ENCODE measurements around the gene IL36RN.

Gene IL36RN

DNA sequence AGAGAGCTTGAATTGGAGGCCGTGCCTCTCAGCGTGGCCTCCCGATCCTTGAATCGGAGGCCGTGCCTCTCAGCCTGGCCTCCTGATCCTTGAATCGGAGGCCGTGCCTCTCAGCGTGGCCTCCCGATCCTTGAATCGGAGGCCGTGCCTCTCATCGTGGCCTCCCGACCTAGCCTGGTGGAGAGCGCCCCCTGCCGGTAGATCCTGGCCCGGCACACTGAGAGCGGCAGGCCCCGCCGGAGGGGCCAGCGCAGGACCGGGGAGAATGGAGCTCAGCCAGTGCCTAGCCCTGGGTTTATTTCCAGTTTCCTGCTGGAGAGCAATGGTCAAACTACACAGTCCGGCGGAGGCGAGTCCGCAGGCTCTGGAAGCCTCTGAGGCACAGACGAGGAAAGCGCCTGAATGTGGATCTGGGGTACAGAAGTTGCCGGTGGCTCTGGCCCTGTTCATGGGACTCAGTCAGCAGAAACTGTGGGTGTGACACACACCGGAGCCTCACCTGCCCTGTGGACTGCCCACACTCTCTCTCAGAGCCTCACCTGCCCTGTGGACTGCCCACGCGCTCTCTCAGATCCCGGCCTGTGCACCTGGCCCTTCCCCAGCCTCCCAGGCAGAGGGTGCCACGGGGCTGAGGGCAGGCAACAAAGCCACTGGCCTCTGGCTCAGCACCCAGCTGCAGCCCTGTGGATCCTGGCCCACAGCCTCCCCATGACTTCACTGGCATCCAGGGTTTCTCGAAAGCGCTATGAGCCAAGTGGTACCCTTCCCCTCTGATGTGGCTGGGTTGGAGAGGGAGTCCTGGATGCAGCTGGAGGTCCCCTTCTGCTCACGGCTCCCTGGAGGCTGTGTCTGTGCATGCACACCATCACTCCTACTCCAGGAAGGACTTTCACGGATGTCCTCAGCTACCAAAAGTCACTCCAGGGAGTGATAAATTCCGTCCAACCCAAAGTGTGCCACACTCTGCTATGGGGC, 7.8 kb upstream of the IL36RN start:
- no peak for DNase-seq

DNA sequence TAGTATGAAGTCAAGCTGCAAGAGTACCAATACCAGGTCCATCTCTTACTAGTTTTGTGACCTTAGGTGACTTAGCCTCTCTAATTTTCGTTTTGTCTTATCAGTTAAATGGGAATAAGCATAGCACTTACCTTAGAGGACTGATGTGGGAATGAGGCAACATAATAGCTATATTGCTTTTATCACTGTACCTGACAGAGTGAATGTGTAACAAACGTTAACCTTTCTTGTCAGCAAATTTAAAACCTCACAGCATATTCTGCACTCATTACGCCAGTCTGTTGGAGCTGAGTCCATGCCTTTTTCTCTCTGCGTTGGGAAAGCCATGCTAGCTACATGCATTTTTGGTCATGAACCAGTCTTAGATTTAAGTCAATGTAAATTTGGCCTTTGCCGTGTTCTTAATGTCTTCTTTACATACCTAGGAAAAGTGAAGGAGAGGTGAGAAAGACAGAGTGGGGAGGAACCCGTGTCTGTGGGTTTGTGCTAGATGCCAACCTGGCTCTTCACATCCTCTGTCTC, 6.5 kb upstream of the IL36RN start, which contains the start of gene IL36B:
Gene IL36B (minus strand): TSS at position 472 of the 522 bp plus-strand sequence.
- no peak for DNase-seq

DNA sequence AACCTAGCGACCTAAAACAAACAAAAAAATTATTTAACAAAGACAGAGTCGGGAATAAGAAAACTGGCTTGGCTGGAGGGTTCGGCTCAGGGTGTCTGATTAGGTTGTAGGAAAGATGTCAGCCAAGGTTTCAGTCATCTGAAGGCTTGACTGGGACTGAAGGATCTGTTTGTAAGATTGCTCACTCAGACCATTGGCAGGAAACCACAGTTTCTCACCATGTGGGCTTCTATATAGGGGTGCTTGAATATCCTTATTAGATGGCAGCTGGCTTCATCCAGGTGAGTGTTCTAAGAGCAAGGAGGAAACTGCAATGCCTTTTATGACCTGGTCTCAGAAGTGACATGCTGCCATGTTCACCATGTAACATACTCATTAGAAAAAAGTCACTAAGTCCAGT, 5.3 kb upstream of the IL36RN start:
- DNase-seq: no peak

DNA sequence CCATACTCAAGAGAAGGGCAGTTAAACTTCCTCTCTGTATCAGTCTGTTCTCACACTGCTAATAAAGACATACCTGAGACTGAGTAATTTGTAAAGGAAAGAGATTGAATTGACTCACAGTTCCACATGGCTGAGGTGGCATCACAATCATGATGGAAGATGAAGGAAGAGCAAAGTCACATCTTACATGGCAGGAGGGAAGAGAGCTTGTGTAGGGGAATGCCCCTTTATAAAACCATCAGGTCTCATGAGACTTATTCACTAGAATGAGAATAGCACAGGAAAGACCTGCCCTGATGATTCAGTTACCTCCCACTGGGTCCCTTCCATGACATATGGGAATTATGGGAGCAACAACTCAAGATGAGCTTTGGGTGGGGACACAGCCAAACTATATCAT, 4.9 kb upstream of the IL36RN start:
- DNase-seq: no peak

DNA sequence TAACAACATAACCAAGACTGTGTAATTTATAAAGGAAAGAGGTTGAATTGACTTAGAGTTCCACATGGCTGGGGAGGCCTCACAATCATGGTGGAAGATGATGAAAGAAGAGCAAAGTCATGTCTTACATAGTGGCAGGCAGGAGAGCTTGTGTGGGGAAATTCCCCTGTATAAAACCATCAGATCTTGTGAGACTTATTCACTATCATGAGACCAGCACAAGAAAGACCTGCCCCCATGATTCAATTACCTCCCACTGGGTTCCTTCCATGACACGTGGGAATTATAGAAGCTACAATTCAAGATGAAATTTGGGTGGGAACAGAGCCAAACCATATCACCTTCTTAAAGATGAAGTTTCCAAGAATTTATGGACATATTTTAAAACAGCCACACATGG, 2.5 kb upstream of the IL36RN start:
- no peak for DNase-seq

DNA sequence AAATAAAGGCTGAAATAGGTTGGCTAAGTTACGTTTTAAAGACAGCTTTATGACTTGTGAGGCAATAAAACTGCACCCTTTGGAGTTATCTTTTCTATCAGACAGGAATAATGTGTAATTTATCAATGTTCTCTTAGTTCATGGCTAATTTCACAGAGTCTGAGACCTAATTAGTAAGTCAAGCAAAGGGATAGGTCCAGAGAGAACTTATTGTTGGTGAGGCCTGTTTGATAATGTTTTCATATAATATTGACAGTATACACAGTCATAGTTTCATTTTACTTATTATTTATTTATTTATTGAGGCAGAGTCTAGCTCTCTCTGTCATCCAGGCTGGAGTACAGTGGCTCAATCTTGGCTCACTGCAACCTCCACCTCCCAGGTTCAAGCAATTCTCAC, 1.9 kb upstream of the IL36RN start:
- DNase-seq: no peak

DNA sequence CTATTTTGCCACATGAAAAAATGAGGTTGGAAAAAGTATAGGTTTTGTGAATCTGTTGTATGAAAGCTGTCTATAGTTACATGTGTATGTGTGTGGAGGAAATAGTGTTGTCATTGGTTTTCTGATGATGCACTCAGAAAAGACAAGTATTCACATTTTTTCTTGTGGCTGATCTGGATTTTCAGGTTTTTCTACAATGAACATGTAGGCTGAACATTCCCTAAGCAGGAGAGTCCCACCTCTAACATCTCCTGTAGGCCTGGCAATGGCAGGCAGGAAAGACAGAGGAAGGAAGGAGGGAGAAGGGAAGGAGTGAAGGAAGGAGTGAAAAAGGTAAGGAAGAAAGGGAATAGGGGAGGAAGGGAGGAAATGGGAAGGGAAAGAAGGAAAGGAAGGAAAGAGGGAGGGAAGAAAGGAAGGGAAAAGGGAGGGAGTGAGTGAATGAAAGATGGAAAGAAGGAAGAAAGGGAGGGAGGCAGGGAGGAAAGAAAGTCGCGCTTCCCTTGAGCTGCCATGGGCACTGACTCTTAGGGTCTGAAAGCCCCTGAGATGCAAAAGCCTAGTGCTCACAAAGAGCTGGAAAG, 495 bp upstream of the IL36RN start:
- peak; percentile 89 for DNase-seq

DNA sequence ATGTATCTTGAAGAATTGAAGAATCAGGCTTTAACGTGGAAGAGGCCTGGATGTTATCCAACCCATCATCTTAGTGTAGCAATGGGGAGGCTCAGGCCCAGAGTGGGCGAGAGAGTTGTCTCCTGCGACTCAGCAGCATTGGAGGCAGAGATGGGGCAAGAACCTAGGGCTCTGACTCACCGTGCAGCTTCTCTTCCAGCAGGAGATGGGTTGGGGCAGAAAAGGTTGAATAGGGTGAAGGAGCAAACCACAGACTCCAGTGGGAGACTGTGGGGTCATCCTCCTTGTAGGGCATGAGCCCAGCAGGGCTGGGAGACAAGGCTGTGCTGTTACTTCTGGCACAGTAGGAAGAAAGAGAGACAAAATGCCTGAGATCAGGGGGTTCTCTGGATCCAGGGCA, 1.4 kb downstream of the IL36RN start:
- no peak for DNase-seq

DNA sequence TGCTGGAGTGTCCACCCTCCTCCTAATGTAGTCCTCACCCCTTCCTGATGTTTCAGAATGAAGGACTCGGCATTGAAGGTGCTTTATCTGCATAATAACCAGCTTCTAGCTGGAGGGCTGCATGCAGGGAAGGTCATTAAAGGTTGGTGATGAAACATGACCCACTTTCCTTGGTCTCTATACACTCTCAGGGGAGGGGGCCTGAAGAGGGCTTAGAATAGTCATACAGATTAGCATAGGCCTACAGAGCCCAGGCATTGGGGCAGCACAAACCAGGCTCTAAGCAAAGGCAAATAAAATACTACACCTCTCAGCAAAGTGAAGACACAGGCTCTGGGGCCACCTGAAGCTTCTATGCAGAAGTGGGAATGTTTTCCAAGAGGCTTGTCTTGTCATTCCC, 1.8 kb downstream of the IL36RN start:
- no peak for DNase-seq

DNA sequence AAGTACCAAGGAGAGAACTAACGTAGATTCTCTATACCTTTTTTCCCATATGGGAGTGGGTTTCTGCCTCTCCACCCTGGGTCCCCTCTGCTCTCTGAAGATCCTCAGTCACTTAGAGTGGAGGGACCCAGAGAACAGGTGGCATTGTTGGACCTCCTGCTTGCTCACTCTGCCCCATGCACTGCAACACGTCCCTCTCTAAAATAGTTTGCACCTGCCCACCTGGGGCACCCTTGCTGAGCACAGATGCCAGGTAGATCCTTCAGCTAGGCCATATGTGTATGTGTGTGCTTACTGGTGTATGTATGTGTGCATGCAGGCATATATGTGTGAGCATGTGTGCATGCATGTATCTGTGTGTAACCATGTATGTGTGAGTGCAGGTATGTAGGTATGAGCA, 2.2 kb downstream of the IL36RN start:
- no peak for DNase-seq

DNA sequence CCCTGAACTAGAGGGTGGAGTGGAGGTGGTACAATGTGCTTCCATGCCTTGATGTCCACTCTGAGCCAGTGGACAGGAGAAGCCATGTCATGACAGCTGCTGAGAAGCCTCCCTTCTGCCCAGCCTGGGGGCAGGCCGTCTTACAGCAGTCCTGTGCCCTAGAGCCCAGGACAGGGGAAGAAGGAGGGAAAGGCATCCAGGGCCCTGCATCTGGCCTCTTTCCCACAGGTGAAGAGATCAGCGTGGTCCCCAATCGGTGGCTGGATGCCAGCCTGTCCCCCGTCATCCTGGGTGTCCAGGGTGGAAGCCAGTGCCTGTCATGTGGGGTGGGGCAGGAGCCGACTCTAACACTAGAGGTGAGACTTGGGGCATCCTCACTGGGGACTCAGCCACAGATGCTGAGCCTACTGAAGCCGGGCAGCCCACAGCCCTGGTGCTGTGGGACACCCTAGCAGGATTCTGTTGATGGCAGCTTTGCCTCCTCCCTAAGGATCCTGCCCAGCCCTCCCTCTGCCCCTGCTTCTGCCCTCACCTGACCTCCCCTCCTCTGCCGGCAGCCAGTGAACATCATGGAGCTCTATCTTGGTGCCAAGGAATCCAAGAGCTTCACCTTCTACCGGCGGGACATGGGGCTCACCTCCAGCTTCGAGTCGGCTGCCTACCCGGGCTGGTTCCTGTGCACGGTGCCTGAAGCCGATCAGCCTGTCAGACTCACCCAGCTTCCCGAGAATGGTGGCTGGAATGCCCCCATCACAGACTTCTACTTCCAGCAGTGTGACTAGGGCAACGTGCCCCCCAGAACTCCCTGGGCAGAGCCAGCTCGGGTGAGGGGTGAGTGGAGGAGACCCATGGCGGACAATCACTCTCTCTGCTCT, 3.1 kb downstream of the IL36RN start:
- DNase-seq: no peak

DNA sequence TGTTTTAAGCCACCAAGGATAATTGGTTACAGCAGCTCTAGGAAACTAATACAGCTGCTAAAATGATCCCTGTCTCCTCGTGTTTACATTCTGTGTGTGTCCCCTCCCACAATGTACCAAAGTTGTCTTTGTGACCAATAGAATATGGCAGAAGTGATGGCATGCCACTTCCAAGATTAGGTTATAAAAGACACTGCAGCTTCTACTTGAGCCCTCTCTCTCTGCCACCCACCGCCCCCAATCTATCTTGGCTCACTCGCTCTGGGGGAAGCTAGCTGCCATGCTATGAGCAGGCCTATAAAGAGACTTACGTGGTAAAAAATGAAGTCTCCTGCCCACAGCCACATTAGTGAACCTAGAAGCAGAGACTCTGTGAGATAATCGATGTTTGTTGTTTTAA, 5.3 kb downstream of the IL36RN start:
- no peak for DNase-seq

DNA sequence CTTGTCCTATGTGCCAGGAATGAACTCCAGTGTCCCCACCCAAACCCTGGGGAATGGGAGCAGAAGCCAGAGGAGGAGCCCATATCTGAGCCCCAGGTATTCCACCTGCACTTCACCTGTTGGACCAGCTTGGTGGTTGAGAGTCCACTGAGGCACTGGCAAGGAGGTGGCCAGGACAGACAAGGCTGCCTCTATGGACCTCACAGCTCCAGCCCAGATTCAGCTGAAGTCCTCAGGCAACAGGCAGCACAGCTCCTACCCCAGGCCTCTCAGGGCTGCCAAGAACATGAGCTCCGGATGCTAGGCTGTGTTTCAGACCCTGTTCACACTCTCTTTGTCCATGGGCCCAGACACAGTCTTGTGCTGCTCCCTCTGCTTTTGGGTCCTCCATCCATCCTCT, 5.9 kb downstream of the IL36RN start:
- no peak for DNase-seq

DNA sequence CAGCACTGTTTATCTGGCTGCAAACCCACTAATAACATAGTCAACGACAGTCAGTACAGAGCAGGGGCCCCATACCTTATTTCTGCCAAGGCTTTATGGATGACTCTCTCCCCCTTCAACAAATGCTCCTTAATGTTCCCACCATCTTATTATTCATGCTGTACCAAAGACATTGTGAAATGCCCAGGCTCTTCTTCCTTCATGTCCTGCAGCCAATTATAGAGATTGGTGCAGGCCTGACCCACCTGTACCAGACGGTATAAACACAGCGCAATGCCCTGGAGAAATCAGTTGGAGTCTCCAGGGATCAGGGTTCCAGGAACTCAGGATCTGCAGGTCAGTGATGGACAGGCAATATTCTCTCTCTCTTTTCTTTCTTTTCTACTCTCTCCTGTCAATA, 8.7 kb downstream of the IL36RN start, which contains the start of gene IL1F10:
Gene IL1F10 (plus strand): TSS at position 290 of the 400 bp plus-strand sequence. CDS start 4,769 bp downstream, outside the sequence.
- DNase-seq: no peak

DNA sequence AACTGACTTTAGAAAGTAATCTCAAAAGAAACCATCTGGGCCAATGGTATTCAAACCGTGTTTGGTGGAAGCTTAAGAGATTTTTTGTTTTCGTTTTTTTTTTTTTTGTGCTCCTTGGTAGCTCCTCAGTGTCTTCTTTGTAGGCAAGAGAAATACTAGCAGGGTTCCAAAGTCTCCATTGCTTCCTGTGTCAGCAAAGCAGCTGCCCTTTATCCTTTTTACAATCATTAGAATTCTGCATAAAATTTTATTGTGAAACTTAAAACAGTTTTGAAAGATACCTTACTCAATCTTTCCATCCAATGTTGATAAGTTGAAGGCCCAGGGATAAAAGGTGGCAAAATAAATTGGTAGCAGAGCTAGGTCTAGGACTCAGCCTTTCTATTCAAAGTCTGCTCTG, 9.3 kb downstream of the IL36RN start:
- DNase-seq: no peak

DNA sequence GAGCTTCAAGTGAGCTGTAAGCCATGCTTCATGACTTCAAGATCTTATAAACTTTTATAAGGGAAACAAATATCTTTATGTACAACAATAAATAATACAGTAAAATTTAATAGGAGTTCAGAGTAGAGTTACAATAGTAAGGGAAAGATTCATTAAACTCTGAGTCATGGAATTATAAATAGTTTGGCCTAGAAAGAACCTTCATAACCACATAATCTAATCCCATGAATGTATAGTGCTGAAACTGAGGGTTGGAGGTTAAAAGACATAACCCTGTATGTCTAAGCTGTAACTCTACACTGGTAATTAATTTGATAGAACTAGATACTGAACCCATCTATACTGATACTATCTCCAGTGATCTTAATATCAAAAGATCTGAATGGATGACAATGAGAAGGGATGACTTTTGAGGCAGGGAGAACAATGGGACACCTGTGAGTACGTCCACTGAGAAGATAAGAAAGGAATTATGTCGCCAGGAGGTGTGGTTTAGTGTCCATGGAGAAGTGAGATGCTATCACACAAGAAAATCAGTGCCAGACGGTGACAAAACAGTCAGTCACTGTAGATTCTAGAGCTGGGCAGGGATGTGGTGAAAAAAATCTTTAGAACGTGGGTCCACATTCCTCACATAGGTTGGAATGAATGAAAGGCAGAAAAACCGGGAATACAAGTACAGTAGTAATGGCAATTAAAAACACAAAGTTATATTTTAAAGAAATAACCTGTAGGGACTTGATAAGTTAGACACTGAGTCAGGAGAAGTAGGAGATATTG, 9.9 kb downstream of the IL36RN start:
- DNase-seq: no peak

DNA sequence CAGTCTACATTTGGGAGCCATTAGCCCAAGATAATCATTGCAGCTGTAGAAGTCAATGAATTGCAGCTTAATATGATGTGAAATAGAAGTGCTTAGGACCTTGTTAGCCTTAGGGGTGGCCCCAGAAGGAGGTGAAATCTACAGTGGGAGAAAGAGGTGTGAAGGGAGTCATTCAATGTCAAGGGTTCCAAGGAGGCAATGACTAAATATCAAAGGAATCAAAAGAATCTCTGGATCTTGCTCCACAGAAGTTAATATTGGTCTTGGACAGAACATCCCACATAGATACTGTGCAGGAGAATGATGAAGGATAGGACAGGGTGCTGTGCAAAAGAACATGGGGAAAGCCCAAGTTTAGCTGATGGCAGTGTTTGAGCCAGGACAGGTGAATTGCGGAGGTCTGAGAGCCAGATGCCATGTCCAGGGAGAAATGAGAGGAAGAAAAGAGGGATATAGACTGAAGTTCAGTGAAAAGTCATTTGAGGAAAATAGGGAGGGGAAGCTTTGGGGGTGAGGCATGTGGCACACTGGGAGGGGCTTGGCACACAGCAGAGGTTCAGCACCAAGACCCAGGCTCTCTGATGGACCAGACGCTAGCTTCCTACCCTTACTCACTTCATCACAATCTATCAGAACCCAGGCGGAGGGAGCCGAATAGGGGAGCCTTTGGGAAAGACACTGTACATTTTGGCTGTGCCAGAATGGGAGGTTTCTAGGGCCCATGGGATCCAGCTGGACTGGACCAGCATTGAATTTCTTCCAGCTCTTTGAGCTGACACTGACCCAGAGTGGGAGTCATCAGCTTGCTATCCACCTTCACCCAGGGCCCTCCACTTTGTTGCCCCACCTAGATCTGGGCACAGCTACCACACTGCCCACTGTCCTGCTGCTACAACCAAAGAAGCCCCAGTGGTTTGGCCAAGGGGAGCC, 10.9 kb downstream of the IL36RN start:
- no peak for DNase-seq

DNA sequence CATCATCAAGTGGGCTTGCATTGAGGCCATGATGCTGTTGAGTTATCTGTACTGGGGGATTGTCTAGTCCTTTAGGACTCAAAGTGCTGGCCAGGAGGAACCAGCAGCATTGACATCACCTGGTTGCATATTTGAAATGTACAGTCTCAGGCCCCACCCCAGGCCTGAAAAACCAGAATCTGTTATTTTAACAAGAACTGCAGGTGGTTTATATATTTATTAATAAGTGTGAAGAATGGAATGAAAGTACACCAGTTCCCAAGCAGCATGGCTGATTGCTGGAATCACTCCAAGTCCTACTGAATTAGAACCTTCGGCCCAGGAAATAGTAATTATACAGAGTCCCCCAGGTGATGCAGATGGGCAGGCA, 11.6 kb downstream of the IL36RN start:
- DNase-seq: no peak

DNA sequence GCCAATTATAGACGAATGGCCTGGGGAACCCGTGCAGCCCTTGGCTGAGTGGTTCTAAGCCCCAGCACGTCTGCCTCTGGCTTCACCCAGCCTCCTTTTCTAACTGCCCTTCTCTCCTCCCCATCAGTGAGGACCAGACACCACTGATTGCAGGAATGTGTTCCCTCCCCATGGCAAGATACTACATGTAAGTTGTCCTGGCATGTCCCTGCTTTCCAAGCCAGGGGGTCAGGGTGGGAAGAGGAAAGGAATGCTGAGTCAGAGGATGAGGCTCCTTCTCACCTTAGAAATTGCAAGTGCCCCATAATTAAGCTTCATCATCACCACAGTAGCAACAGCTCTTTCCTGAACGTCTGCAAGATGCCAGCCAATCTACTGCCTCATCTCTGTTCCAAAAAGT, 13.6 kb downstream of the IL36RN start:
- DNase-seq: no peak

DNA sequence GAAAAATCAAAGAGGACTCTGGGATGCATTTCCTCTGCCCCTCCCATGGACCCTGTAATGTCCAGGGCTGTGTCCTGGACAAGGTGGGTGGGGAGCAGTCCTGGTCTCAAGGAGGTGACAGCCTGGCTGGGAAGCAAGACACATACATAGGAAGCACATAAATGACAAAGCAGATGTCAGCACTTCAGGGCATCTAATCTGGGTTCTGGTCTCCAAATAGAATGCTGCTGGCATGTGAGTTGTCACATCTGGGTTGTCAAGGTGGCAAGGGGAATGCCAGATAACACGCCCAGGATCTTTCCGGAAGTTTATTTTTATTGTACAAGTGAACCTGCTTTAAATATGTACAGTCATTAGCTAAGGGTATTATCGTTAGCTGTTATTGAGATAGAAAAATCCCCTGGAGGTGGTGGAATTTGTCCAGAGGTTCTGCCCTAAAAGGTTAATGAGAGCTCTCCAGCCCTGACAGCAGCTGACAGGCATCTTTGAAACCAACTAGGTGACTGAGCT, 14.4 kb downstream of the IL36RN start:
- DNase-seq: no peak

DNA sequence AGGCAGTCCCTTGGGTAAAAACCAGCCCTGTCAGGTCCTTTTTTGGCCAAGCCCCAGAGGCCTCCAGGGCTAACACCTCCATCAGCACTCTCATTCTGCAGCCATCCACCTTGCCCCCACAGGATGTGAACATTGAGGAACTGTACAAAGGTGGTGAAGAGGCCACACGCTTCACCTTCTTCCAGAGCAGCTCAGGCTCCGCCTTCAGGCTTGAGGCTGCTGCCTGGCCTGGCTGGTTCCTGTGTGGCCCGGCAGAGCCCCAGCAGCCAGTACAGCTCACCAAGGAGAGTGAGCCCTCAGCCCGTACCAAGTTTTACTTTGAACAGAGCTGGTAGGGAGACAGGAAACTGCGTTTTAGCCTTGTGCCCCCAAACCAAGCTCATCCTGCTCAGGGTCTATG, 16.0 kb downstream of the IL36RN start:
- no peak for DNase-seq
